MCF 10A (cell line): ENCODE results near the gene GRIK2. TPM values are rescaled to one million over a fixed set of nuclear protein-coding genes. Genes with fewer than 3 reads are reported as not detected.
"Not testable (repeated sequence)": the region's sequence is repeated elsewhere in the genome, so short reads cannot be mapped to it uniquely, and the experiment has no call there.

Experiments
- Bru-seq: library from RNA; stranded (reverse); fragments of 400-500 nt; gene quantifications from one replicate; lab custom pipeline; 2021; lab: Mats Ljungman, UMichigan
- BruChase-seq, 2 experiments: library from RNA; stranded (reverse); fragments of 400-500 nt; gene quantifications; one replicate each; lab custom pipeline; 2021; lab: Mats Ljungman, UMichigan
- BruUV-seq: library from RNA; stranded (reverse); fragments of 400-500 nt; replicated peaks from 2 replicates; lab custom pipeline; 2021; lab: Mats Ljungman, UMichigan
- CTCF ChIA-PET: fragments of 300-600 bp; sonication (Branson Sonifier 250); formaldehyde crosslinking; extraction: SDS; loops from one replicate; lab custom pipeline; 2021; ENCODE audit warnings: antibody characterized with exemption, inconsistent platforms; lab: Yijun Ruan, JAX
- POLR2A ChIA-PET: fragments of 300-600, 350-650 bp; sonication (Branson Sonifier 250); formaldehyde crosslinking; extraction: SDS; loops from one replicate; lab custom pipeline; 2020; ENCODE audit warnings: antibody characterized with exemption, inconsistent platforms; lab: Yijun Ruan, JAX
- DNase-seq: peaks from one replicate; pipeline ENCODE4 v3.0.0-alpha.2; 2018; ENCODE audit not compliant: unreplicated experiment
- H3K27ac Mint-ChIP-seq: one replicate; pipeline ENCODE4 v1.8.0; 2022; ENCODE audit warnings: mild to moderate bottlenecking, low read depth, mixed read lengths; ENCODE audit not compliant: unreplicated experiment
- H3K27me3 Mint-ChIP-seq: one replicate; pipeline ENCODE4 v1.8.0; 2022; ENCODE audit warnings: mixed read lengths; ENCODE audit not compliant: insufficient read depth, unreplicated experiment
- H3K36me3 Mint-ChIP-seq: one replicate; pipeline ENCODE4 v1.8.0; 2022; ENCODE audit warnings: mild to moderate bottlenecking, moderate library complexity, mixed read lengths; ENCODE audit not compliant: insufficient read depth, unreplicated experiment
- H3K4me1 Mint-ChIP-seq: one replicate; pipeline ENCODE4 v1.8.0; 2022; ENCODE audit warnings: mixed read lengths; ENCODE audit not compliant: insufficient read depth, unreplicated experiment
- H3K4me3 Mint-ChIP-seq: one replicate; pipeline ENCODE4 v1.8.0; 2022; ENCODE audit warnings: mild to moderate bottlenecking, moderate library complexity, mixed read lengths; ENCODE audit not compliant: unreplicated experiment
- H3K9me3 Mint-ChIP-seq: one replicate; pipeline ENCODE4 v1.8.0; 2022; ENCODE audit warnings: mixed read lengths; ENCODE audit not compliant: unreplicated experiment
- intact Hi-C: fragments of 100-400 bp; cut with micrococcal nuclease; formaldehyde crosslinking; loops from 2 replicates; pipeline ENCODE4 v1.14.1; 2022
- long read RNA-seq: library from polyadenylated mRNA; stranded (forward); transcript quantifications from one replicate; pipeline ENCODE4 v2.0.0, GENCODE V29; 2022
- total RNA-seq: library from RNA; stranded (reverse); gene quantifications from 2 replicates; pipeline ENCODE4 v1.2.3, GENCODE V29; 2022
- TF ChIP-seq, protein P1 (sequence below): fragments of 200-600 bp; IDR thresholded peaks from one replicate; pipeline ENCODE4 v1.8.0; 2022; ENCODE audit warnings: antibody characterized with exemption, mild to moderate bottlenecking; ENCODE audit not compliant: unreplicated experiment

The GRIK2 gene
- 0.89 and 2.5 TPM in 2 replicates for total RNA-seq
- Bru-seq, nascent RNA = percentile 34 among the genes with signal in this experiment
- percentile 29 among the genes with signal in this experiment for BruChase-seq, experiment 1, labeled RNA remaining after a 6-hour chase
- percentile 34 among the genes with signal in this experiment for BruChase-seq, experiment 2, labeled RNA remaining after a 2-hour chase
- long read RNA-seq, partial matches to known transcripts = 1 of 1 reads
- long read RNA-seq, other reads (novel, unspliced or antisense) = 0 of 1 reads

DNA sequence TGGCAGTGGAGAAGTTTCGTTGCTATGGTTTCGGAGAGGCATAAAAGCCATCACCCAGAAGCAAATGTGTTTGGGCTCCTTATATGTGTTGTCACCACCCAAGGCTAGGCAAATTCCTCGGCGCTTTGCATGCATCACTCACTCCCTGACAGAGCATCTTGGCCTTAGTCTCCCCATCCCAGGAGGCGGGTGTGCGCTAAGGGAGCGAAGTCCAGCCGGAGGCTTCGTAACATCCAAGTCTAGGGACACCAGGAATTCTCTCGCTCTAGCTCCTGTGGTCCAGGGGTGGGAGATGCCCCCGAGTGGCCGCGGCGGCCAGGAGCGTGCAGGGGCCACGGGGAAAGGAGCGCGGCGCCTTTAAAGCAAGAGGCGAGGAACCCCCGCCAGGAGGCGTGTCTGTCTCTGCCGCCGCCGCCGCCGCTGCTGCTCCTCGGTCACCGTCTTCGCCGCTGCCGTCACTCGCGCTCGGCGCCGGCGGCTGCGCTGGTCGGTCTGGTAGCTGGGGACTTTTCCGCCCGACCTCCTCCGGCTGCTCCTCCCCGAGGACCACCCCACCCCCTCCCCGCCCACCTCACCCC, at the start of gene GRIK2:
GRIK2 (plus strand) TSS at position 458 of the 578 bp plus-strand sequence.
- CTCF ChIA-PET = interaction anchor here (0.6 to 1.8 kb wide), 10 partner anchors 9 to 1980 kb away, joined by 3 to 5 read pairs (median 4); no protein-coding TSS in a partner anchor
- TF ChIP-seq, protein P1, sequence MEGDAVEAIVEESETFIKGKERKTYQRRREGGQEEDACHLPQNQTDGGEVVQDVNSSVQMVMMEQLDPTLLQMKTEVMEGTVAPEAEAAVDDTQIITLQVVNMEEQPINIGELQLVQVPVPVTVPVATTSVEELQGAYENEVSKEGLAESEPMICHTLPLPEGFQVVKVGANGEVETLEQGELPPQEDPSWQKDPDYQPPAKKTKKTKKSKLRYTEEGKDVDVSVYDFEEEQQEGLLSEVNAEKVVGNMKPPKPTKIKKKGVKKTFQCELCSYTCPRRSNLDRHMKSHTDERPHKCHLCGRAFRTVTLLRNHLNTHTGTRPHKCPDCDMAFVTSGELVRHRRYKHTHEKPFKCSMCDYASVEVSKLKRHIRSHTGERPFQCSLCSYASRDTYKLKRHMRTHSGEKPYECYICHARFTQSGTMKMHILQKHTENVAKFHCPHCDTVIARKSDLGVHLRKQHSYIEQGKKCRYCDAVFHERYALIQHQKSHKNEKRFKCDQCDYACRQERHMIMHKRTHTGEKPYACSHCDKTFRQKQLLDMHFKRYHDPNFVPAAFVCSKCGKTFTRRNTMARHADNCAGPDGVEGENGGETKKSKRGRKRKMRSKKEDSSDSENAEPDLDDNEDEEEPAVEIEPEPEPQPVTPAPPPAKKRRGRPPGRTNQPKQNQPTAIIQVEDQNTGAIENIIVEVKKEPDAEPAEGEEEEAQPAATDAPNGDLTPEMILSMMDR = peak; percentile 49
- Mint-ChIP-seq H3K27ac (no peak within 1 kb of the TSS), H3K36me3 (no peaks in the 10 kb centered on the region), H3K4me3 (peak within 1 kb of the TSS; percentile 82), H3K27me3 (no peaks in the 10 kb centered on the region), H3K9me3 (no peaks in the 10 kb centered on the region), H3K4me1 (peaks cover 13% of the 10 kb centered on the region)
- DNase-seq = peak; percentile 59
- POLR2A ChIA-PET = interaction anchor here (0.5 to 0.6 kb wide), 3 partner anchors 207 to 418 kb away, joined by 3 to 4 read pairs (median 3); no protein-coding TSS in a partner anchor
- intact Hi-C loops = loop anchor here (10.0 kb wide), 3 partner anchors 371 to 1881 kb away; partner anchors contain the start of gene ASCC3
- no TSS peak for BruUV-seq

DNA sequence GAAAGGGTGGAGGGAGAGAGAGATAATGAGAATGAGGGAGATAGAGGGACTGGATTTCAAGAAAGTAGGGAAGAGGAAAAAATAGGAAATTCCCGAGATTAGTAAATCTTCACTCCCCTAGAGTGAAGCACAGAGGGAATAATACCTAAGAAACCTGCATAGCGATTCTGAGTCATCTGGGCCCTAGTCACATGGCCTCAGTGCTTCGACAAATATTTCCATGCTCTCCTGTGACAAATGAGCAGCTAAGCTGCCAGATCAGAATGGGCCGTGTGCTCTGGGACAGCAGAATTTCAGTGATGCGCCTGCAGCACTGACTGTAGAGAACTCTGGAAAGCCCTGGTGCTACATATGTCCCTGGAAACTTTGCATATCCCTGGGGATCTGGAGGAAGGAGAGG, 48.6 kb upstream of the GRIK2 start:
- BruUV-seq = no TSS peak
- no peak for DNase-seq
- Mint-ChIP-seq H3K27me3 (no peaks in the 10 kb centered on the region), H3K27ac (no peak overlapping the region), H3K9me3 (no peaks in the 10 kb centered on the region), H3K36me3 (no peaks in the 10 kb centered on the region), H3K4me1 (no peaks in the 10 kb centered on the region), H3K4me3 (no peak overlapping the region)
- CTCF ChIA-PET = no interaction called here
- intact Hi-C loops = no loop called here
- TF ChIP-seq, protein P1 = no peak
- POLR2A ChIA-PET = no interaction called here

DNA sequence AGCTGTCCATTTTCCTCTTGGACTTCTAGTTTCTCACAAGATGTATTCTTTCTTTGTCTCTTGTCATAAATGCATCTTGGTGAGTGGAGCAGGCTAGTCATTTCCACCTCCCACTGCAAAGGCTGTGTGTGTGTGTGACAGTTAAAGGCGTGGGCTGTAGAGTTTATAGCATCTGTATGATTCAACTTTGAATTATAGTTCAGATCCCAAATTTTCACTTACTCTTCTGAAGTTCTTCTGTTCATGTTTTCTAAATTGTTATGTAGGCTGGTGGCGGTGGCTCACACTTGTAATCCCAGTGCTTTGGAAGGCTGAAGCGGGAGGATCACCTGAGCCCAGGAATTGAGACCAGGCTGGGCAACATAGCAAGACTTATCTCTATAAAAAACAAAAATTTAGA, 44.7 kb upstream of the GRIK2 start:
- Mint-ChIP-seq H3K27me3 (no peaks in the 10 kb centered on the region), H3K4me1 (no peaks in the 10 kb centered on the region), H3K36me3 (no peaks in the 10 kb centered on the region), H3K27ac (no peak overlapping the region), H3K9me3 (no peaks in the 10 kb centered on the region), H3K4me3 (no peak overlapping the region)
- BruUV-seq = no TSS peak
- CTCF ChIA-PET = no interaction called here
- intact Hi-C loops = no loop called here
- no peak for DNase-seq
- TF ChIP-seq, protein P1 = no peak
- POLR2A ChIA-PET = no interaction called here

DNA sequence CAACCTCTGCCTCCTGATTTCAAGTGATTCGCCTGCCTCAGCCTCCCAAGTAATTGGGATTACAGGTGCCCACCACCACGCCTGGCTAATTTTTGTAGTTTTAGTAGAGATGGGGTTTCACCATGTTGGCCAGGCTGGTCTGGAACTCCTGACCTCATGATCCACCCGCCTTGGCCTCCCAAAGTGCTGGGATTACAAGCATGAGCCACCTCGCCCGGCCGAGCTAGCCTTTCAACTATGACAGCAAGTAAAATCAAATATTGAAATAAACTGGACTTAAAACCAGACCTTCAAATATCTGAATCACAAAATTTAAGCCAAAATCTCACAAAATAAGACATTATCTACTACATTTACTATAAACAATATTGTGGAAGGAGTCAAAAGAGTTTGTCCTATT, 42.9 kb upstream of the GRIK2 start:
- H3K4me1 Mint-ChIP-seq, H3K4me3 Mint-ChIP-seq, H3K27me3 Mint-ChIP-seq, H3K36me3 Mint-ChIP-seq, H3K9me3 Mint-ChIP-seq, POLR2A ChIA-PET, BruUV-seq, H3K27ac Mint-ChIP-seq, intact Hi-C loops, DNase-seq: not testable (repeated sequence)
- CTCF ChIA-PET = interaction anchor here (0.9 kb wide), 1 partner anchor 57 kb away, joined by 3 read pairs; no protein-coding TSS in a partner anchor
